Measurements from ENCODE around the gene MAP3K9.
"Not testable (repeated sequence)": the region's sequence is repeated elsewhere in the genome, so short reads cannot be mapped to it uniquely, and the experiment has no call there.

The MAP3K9 gene

DNA sequence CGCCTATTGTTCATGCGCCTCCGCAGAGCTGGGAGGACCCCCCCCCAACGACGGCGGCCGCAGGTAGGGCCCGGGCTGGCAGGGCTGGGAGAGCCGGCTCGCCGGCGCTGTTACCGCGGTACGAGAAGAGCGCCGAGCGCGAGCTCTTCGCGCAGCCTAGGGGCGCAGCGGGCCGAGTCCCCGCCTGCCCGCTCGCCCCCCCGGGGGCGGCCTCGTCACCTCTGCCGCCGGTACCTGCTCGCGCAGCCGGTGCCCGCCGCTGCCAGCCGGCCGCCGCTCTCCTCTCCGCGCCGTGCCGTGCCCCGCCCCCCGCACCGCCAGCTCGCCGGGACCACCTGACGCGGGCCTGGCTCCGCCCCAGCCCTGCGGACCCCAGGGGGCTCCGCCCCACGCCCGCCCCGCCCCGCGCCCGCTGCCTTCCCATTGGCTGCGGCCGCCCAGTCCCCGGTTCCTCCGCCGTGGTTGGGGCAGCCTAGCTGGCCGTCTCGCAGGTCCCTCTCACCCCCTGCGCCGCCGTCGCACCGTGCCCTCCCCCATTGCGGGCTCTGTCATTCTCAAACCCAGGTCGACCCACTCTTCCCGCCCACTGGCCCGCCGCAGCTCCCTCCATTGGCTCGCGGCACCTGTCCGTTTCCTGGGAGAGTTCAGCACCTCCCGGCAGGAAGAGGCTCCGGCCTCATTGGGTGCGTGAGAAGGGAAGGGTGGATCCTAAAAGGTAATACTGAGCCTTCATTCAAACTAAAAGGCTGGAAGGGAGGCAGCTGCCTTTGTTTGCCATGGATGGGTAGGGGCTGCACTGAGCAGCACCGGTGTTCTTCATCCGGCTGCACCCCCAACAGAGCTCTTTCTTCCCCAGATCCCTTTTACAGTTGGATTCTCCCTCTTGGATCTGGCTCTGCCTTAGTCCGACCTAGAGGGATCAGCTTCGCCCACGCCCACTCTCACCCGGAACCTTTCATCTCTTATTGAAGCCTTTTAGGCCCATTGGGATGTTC, at the start of gene MAP3K9:
Gene MAP3K9, minus strand, starts transcription at position 289 of the 995 bp plus-strand sequence. CDS start 342 bp downstream, outside the sequence.
- peak; percentile 86 for DNase-seq (ENCODE audit: low read depth)

DNA sequence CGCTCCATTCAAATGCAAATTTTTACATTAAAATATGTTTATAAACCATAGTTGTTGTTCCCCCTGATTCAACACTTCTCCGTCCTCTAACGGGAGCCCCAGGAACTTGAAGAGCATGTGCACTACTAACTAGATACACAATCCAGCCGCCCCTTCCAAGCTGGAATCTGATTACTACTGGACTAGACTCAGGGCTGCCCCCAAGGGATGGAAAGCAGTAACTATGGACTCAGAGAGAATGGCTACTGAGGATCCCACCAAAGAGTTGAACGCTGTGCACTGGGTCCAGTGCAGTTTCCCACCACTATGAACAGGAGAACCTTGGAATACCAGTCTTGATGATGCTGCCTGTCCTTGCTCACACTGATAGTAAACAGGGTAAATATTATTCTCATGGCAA, 49.3 kb upstream of the MAP3K9 start:
- no peak for DNase-seq (ENCODE audit: low read depth)

DNA sequence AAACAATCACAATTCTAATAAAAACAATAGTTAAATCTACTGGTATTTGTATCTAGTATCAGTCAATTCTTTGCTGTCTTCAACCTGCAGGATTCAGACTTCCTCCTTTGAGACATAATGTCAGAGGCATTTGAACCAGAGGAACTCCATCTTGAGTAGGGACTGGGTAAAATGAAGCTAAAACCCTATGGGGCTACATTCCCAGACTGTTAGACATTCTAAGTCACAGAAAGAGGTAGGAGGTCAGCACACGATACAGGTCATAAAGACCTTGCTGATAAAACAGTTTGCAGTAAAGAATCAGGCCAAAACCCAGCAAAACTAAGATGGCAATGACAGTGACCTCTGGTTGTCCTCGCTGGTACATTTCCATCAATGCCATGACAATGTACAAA, 48.2 kb upstream of the MAP3K9 start:
- no peak for DNase-seq (ENCODE audit: low read depth)

DNA sequence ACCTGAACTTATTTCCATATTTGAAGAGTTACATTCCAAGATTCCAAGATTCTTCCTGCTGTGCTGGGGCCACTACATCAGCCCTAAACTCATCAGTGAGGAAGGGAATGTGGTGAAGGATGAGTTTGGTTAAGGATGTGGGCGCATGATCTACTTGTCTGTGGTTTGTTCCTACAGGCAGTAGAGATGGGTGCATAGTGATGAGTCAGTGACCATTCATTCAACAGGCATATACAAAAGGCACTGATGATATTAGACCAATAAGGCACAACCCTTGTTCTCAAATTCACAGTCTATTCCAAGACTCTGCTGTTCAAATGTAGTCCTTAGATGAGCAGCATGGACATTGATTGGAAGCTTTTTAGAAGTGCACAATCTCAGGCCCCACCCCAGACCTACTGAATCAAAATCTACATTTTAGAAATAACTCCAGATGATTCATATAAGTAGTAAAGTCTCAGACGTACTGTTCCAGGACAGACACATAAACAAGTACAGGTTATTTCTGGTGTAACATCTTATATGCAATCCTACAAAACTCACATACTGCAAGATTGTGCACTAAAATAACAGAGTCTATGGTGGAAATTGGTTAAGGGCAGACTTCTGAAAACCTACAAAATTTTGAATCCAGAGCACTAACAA, 47.7 kb upstream of the MAP3K9 start:
- no peak for DNase-seq (ENCODE audit: low read depth)

DNA sequence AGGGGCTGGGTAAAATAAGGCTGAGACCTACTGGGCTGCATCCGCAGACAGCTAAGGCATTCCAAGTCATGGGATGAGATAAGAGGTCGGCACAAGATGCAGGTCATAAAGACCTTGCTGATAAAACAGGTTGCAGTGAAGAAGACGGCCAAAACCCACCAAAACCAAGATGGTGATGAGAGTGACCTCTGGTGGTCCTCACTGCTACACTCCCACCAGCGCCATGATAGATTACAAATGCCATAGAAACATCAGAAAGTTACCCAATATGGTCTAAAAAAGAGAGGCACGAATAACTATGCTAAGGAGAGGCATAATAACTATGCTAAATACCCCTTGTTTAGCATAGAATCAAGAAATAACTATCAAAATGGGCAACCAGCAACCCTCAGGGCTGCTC, 46.2 kb upstream of the MAP3K9 start:
- DNase-seq (ENCODE audit: low read depth) = no peak

DNA sequence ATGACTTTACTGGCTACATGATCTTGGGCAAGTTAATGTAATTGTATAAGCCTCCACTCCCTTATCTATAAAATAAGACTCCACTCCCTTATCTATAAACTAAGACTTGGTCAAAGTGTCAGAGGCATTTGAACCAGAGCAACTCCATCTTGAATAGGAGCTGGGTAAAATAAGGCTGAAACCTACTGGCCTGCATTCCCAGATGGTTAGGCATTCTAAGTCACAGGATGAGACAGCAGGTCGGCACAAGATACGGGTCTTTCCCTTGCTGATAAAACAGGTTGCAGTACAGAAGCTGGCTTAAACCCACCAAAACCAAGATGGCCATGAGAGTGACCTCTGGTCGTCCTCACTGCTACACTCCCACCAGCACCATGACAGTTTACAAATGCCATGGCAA, 44.3 kb upstream of the MAP3K9 start:
- DNase-seq (ENCODE audit: low read depth) = not testable (repeated sequence)

DNA sequence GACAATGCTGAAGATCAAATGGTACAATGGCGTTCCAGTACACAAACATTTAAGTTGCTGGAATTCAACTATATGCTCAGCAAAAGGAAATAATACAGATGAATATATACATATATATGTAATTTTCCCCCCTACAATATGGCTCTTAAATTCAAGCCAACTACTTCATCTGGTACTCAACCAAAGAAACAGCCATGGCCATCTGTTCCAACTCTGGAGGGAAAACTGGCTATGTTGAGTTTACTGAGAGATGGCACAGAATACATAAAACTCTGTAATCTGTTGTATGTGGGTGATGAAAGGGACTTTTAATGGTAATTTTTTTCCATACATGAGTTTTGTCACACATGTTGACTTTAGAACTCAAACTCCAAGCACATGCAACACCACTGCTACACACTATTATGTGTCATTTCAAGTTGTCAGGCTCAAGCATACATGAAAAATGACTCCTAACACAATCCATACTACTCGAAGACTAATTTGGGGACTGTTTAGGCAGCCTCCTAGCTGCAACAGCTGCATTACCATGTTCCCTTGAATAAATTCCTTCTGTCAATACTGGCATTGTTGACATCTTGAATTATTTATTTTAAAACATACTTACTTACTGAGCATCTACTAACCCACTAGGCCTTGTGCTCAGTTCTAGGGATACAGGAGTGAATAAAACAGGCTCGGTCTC, 38.2 kb upstream of the MAP3K9 start:
- DNase-seq (ENCODE audit: low read depth) = no peak

DNA sequence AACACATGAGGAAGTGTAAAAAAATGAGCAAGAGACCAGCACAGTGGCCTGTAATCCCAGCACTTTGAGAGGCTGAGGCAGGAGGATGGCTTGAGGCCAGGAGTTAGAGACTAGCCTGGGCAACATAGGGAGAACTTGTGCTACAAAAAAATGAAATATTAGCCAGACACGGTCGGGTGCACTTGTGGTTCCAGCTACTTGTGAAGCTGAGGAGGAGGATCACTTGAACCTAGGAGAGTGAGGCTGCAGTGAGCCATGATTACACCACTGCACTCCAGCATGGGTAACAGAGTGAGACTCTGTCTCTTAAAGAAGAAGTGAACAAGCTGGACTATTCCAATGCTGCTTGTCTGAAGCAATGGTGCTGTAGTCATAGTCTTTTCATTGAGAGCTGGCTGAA, 36.3 kb upstream of the MAP3K9 start:
- DNase-seq (ENCODE audit: low read depth) = no peak

DNA sequence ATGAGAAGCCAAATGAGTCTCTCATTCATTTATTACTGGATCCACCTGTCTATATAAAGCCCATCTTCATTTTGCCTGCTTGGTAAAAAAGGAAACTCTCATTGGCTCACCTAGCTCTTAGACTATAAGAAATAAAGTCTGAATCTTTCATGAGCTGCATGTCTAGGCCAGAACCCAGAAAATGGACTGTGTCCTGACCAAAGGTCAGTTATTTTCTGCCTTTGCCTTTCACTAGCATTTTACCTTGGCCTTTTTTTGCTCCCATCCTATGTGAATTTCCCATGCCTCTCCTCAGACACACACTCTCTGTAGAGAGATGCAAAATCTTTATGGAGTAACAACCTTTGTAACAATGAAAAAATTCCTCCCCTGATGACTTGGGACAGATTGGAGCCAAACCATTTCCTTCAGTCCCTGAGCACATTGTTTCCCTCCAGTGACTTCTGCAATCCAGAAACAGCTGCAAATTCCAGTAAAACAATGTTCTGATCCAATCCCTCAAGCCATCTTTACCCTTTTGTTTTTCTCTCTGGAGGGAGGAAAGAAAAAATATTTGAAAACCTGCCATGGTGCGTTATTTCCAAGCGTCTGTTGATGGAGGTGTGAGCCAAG, 33.6 kb upstream of the MAP3K9 start:
- DNase-seq (ENCODE audit: low read depth) = no peak

DNA sequence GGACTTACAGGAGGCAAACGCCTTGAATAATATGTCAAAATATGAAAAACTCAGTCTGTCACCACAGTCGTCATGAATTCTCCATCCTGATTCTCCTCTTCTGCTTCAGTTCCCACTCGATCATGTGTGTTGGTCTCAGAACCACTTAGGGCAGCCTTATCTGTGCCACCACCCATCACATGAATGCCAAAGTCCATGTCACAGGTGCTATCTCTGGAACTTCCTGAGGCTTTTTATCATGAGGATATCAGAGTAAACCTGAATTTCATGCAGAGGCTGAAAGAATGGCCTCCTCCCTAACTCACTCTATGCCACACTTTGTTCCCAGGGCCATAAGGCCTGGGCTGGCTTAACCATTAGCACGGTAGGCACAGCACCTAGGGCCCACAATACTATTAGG, 28.8 kb upstream of the MAP3K9 start:
- DNase-seq (ENCODE audit: low read depth) = no peak

DNA sequence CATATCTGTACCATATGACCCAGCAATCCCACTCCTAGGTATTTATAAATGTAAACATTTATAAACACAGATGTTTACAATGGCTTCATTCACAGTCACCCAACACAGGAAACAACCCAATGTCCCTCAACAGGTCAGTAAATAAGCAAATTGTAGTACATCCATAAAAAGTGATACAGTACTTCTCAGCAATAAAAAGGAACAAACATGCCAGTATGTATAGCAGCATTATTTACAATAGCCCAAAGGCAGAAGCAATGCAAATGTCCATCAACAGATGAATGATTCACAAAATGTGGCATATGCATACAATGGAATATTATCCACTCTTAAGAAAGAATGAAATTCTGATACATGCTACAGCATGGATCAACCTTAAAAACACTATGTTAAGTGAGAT, 27.6 kb upstream of the MAP3K9 start:
- no peak for DNase-seq (ENCODE audit: low read depth)

DNA sequence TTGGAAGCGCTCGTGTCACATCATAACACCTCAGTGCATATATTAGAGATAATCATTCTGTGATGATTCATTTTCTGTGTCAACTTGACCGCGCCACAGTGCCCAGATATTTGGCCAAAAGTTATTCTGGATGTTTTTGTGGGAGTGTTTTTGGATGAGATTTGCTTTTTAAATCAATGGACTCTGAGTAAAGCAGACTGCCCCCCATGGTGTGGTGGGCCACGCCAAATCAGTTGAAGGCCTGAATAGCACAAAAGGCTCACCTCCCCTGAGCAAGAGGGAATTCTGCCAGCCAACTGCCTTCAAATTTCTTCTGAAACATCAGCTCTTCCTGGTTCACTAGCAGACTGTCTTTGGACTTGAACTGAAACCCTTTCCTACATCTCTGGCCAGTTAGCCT, 24.6 kb upstream of the MAP3K9 start:
- no peak for DNase-seq (ENCODE audit: low read depth)

DNA sequence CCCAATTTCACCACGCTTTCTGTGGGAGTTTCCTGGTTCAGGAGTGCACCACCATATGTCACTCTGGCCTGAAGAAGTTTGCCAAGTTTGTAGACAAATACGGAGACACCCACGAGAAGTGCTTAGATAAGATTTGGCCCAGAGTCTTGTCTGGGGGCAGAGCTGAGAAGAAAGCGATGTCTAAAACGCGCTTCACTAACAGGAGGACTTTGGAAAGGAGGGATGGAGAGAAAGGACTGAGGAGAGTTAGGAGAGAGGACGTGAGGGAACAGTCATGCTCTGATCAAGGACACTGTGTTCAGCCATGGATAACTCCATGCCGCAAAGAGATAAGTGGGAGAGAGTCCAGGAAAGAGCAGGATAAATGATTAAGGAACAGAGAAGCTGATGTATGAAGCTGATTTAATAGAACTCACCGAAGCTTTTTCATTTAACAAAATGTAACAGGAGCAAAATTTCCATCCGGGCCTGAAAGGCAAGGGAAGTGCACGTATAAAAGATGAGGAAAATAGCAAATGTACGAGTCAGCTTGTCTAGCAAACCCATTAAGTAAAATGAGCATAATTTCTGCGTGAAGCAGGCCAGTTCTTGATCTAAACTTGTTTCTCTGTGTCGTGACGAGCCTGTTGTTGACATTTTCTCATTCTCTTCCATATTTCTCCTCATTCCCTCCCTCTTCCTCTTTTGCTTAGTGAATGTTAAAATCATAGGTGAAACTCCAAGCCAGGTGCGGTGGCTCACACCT, 23.4 kb upstream of the MAP3K9 start:
- no peak for DNase-seq (ENCODE audit: low read depth)

DNA sequence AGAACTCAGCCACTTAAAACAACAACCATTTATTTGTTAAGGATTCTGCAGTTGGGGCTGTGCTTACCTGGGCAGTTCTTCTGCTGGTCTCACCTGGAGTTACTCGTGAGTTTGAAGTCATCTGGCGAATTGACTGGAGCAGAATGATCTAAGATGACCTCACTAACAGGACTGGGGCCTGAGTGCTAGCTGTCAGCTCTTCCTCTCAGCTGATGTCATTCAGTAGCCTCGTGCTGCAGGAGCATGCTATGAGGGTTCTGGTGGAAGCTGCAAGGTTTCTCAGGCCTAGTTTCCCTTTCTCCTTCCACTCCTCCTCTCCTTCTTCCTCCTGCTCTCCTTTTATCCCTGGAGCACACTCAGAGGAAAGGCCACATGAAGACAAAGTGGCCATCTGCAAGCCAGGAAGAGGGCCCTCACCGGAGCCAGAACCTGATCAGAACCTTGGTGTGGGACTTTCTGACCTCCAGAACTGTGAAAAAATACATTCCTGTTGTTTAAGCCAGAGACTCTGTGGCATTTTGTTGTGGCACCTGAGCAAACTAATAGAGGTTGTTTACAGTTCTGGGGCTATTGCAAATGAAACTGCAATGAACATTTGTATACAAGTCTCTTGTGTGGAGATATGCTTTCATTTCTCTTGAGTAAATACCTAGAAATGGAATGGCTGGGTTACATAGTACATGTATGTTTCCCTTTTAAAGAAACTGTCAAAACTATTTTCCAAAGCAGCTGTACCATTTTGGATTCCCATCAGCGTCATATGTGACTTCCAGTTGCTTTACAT, 21.9 kb upstream of the MAP3K9 start:
- no peak for DNase-seq (ENCODE audit: low read depth)

DNA sequence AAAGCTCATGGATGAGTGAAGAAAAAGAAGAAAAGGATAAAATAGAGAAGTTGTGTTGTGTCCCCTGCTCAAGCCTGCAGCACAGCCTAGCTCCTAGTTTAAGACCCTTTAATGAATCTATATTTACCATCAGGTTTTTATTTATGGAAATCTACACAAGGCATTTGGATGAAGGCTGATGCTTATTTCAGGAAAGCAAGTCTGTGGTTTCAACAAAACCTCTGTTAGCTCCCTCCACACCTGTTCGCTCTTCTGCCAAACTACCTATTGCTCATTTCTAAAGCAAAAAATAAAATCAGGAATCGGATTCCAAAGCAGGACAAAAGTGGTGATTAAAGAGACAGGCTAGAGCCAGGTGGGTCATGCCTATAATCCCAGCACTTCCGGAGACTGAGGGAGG, 18.9 kb upstream of the MAP3K9 start:
- no peak for DNase-seq (ENCODE audit: low read depth)

DNA sequence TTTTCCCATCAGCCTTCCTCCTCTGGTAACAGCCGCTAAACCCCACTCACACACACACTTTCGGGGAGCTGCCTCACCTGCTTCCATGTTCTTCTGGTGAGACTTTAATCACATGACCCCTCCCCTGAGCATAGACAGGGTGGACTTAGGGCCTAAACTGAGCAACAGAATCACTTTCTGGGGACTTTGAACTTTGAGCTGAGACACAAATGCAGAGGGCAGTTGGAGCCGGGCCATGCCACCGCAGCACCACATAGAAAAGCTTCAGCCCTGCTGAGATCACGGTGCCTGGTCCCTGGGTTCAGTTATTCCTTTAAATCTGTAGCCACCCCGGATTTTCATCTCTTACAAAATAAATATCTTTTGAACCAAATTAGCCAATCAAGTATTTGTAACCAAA, 18.4 kb upstream of the MAP3K9 start:
- DNase-seq (ENCODE audit: low read depth) = no peak

DNA sequence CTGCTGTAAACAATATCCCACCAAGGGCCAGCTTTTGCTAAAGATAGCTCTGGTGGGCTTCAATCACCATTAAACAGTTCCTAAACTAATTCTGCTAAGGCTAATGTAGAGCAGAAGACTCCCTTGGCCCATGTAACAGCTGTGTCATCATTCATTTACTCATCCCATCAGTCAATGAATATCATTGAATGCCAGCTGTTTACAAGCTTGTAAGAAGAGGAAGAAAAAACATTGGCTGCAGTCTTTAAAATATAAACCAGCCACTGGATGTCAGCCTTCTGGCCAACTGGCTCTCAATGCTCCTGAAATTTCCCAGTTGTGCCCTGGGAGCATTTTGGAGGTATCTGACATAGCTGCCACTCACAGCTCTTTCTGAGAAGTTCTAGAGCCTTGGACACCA, 18.0 kb upstream of the MAP3K9 start:
- no peak for DNase-seq (ENCODE audit: low read depth)

DNA sequence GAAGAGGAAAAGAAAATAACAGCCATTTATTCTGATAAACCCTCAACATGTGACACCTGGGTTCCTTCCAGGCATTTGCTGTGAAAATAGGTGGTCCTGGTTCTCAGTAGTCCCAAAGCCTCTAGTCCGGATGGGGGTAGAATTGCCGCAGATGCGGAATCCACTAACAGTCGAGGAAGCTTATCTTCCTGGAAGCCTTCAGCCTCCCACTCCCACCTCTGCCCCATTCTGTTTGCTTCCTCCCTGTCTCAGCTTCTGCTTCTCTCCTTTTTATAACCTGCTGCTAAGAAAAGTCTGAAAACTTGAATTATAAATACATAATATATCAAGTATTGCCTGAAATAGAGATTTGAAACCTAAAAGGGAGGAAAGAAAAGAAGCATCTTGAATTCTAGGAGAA, 14.0 kb upstream of the MAP3K9 start:
- no peak for DNase-seq (ENCODE audit: low read depth)

DNA sequence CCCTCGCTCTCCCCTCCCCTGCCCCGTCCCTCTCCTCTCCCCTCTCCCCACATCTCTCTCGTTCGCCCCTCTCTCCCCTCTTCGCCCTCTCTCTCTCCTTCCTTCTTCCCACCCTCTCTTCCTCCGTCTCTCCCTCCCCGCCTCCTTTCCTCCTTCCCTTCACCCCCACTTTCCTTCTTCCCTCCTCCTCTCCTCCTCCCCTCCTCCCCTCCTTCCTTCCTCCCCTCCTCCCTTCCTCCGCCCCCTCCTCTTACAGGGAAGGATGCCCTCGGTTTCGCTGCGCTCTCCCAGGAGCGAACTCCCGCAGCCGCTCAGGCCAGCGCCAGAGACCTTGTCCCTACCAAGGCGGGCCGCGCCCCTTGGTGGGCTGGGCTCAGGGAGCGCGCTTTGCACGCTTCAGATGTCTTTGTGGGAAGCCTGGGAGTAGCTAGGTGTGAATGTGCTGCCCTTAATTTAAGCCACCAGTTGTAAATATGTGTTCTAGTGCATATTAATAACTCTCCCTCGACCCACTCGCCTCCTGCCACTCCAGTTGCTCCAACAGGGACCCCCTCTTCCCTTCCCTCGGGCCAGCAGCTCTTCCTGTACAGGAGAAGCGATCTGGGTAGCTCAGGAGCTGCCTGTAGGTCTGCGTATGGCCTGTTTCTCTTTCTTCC, 13.3 kb upstream of the MAP3K9 start:
- no peak for DNase-seq (ENCODE audit: low read depth)

Data from activated T-helper 9 cell treated with anti-CD3 and anti-CD28 coated beads, Interleukin-2, amount 50 U/mL, for 16 hours (primary cell).